ENCODE results near the gene SORCS2. TPM values are rescaled to one million over a fixed set of nuclear protein-coding genes. Genes with fewer than 3 reads are reported as not detected.

Gene SORCS2
- total and polyA plus RNA-seq, 2 of the 8 experiments (the other 6 are each of a cell fraction or from before 2014, with no cell fraction given) = 0.36 to 1.8 TPM

DNA sequence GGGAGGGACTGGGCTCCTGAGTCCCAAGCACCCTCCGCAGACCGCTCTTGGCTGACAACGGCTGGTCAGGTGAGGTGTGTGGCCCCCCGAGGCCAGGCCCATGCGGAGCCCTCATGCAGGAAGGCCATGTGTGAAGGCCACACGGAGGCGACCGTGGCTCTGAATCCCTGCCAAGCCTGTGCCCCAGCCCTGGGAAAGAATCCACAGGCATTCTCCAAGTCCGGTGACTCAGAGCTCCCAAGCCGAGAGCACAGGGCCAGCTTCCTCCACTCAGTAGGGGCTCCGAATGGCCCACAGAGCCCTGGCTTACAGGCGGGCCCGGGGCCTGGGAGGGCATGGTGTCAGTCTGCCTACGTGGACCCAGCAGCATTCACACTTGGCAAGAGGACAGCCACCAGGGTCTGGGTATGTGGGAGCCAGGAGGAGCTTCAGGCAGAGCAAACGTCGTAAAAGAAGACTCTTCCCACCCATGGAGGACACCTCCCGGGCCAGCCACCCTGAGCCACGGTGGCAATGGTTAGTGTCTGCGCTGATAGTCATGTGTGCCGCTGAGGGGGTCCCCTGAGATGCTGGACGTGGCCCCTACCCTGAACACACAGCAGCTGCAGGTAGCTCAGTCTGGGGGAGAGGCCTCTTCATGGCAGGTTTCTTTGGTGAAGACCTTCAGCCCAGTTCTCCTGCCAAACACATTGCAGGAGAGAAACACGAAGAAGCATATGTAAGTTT is 136.7 kb downstream of the SORCS2 start (continued):
- TF ChIP-seq, protein P1, sequence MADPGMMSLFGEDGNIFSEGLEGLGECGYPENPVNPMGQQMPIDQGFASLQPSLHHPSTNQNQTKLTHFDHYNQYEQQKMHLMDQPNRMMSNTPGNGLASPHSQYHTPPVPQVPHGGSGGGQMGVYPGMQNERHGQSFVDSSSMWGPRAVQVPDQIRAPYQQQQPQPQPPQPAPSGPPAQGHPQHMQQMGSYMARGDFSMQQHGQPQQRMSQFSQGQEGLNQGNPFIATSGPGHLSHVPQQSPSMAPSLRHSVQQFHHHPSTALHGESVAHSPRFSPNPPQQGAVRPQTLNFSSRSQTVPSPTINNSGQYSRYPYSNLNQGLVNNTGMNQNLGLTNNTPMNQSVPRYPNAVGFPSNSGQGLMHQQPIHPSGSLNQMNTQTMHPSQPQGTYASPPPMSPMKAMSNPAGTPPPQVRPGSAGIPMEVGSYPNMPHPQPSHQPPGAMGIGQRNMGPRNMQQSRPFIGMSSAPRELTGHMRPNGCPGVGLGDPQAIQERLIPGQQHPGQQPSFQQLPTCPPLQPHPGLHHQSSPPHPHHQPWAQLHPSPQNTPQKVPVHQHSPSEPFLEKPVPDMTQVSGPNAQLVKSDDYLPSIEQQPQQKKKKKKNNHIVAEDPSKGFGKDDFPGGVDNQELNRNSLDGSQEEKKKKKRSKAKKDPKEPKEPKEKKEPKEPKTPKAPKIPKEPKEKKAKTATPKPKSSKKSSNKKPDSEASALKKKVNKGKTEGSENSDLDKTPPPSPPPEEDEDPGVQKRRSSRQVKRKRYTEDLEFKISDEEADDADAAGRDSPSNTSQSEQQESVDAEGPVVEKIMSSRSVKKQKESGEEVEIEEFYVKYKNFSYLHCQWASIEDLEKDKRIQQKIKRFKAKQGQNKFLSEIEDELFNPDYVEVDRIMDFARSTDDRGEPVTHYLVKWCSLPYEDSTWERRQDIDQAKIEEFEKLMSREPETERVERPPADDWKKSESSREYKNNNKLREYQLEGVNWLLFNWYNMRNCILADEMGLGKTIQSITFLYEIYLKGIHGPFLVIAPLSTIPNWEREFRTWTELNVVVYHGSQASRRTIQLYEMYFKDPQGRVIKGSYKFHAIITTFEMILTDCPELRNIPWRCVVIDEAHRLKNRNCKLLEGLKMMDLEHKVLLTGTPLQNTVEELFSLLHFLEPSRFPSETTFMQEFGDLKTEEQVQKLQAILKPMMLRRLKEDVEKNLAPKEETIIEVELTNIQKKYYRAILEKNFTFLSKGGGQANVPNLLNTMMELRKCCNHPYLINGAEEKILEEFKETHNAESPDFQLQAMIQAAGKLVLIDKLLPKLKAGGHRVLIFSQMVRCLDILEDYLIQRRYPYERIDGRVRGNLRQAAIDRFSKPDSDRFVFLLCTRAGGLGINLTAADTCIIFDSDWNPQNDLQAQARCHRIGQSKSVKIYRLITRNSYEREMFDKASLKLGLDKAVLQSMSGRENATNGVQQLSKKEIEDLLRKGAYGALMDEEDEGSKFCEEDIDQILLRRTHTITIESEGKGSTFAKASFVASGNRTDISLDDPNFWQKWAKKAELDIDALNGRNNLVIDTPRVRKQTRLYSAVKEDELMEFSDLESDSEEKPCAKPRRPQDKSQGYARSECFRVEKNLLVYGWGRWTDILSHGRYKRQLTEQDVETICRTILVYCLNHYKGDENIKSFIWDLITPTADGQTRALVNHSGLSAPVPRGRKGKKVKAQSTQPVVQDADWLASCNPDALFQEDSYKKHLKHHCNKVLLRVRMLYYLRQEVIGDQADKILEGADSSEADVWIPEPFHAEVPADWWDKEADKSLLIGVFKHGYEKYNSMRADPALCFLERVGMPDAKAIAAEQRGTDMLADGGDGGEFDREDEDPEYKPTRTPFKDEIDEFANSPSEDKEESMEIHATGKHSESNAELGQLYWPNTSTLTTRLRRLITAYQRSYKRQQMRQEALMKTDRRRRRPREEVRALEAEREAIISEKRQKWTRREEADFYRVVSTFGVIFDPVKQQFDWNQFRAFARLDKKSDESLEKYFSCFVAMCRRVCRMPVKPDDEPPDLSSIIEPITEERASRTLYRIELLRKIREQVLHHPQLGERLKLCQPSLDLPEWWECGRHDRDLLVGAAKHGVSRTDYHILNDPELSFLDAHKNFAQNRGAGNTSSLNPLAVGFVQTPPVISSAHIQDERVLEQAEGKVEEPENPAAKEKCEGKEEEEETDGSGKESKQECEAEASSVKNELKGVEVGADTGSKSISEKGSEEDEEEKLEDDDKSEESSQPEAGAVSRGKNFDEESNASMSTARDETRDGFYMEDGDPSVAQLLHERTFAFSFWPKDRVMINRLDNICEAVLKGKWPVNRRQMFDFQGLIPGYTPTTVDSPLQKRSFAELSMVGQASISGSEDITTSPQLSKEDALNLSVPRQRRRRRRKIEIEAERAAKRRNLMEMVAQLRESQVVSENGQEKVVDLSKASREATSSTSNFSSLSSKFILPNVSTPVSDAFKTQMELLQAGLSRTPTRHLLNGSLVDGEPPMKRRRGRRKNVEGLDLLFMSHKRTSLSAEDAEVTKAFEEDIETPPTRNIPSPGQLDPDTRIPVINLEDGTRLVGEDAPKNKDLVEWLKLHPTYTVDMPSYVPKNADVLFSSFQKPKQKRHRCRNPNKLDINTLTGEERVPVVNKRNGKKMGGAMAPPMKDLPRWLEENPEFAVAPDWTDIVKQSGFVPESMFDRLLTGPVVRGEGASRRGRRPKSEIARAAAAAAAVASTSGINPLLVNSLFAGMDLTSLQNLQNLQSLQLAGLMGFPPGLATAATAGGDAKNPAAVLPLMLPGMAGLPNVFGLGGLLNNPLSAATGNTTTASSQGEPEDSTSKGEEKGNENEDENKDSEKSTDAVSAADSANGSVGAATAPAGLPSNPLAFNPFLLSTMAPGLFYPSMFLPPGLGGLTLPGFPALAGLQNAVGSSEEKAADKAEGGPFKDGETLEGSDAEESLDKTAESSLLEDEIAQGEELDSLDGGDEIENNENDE (IDR thresholded peaks at IDR 0.05; ENCODE audit: insufficient replicate concordance, low read length) = no peak
- TF ChIP-seq, protein P2, sequence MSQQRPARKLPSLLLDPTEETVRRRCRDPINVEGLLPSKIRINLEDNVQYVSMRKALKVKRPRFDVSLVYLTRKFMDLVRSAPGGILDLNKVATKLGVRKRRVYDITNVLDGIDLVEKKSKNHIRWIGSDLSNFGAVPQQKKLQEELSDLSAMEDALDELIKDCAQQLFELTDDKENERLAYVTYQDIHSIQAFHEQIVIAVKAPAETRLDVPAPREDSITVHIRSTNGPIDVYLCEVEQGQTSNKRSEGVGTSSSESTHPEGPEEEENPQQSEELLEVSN (IDR thresholded peaks at IDR 0.05) = no peak
